Right cardiac atrium (tissue), 5 donors: ENCODE results near the gene RPS4Y2. TPM values are rescaled to one million over a fixed set of nuclear protein-coding genes. Genes with fewer than 3 reads are reported as not detected.

Source experiments
- ATAC-seq, 2 donors: fragments of 200-7000 bp; cut with Tn5 transposase; one replicate each; pipeline versions ENCODE4 v1.8.0 to v1.9.1; 2020; ENCODE audit warnings: moderate library complexity in 2 of 2, mild to moderate bottlenecking in 1 of 2
- DNase-seq, 3 donors: peaks; one replicate each; pipeline ENCODE4 v3.0.0-alpha.2; 2020
- H3K27ac ChIP-seq: one replicate; pipeline ENCODE4 v1.5.1; 2013; ENCODE audit warnings: mild to moderate bottlenecking, low read length, control low read depth, moderate library complexity
- H3K27me3 ChIP-seq: one replicate; pipeline ENCODE4 v1.6.1; 2013; ENCODE audit not compliant: control insufficient read depth, insufficient read depth
- H3K4me1 ChIP-seq: one replicate; pipeline ENCODE4 v1.6.1; 2013; ENCODE audit warnings: low read length; ENCODE audit not compliant: control insufficient read depth, insufficient read depth
- H3K4me3 ChIP-seq: one replicate; pipeline ENCODE4 v1.5.1; 2013; ENCODE audit warnings: low read length, control low read depth
- H3K9me3 ChIP-seq: one replicate; pipeline ENCODE4 v1.6.1; 2013; ENCODE audit warnings: low read length; ENCODE audit not compliant: control insufficient read depth
- WGBS: extraction: QIAGEN DNeasy Blood & Tissue Kit; methylation state at CpG from one replicate; pipeline ENCODE4 v1.1.7; 2013; 5-methylcytosine and 5-hydroxymethylcytosine counted together
- intact Hi-C, 4 donors: fragments of 100-400 bp; cut with DNase I; formaldehyde crosslinking; loops; one replicate each; pipeline versions ENCODE4 v1.11.0 to v1.14.0; 2022 to 2023
- long read RNA-seq, 4 donors: library from polyadenylated mRNA; unstranded; transcript quantifications; one replicate each; pipeline ENCODE4 v2.0.0, GENCODE V29; 2020 to 2021
- polyA plus RNA-seq: library from polyadenylated mRNA; stranded (reverse); fragments of 200-250 nt; gene quantifications from one replicate; pipeline ENCODE4 v1.2.3, GENCODE V29; 2013
- total RNA-seq, 4 donors: library from RNA; stranded (reverse); fragmentation: NEBNext Ultra II Directional; extraction: Animal tissue kit (Norgen Biotek cat#: 25700); gene quantifications; one replicate each; pipeline ENCODE4 v1.2.1, GENCODE V29; 2021
- donor health status: healthy with polysubstance abuse.
- donor health status: DM: no; HTN: yes; CAD: no.
- donor health status: DM: no; HTN: no; CAD: no.
- donor health status: DM: no; HTN: yes; CAD: no; lungs with severe emphysema.
- donor health status: DM: yes; HTN: yes; CAD: no.

Gene RPS4Y2
- total RNA-seq (not detected), polyA plus RNA-seq (not detected)
- long read RNA-seq, donor 1 = 0 reads
- long read RNA-seq, donor 2 = 0 reads
- long read RNA-seq, donor 3 = 0 reads
- long read RNA-seq, donor 4 = 0 reads

DNA sequence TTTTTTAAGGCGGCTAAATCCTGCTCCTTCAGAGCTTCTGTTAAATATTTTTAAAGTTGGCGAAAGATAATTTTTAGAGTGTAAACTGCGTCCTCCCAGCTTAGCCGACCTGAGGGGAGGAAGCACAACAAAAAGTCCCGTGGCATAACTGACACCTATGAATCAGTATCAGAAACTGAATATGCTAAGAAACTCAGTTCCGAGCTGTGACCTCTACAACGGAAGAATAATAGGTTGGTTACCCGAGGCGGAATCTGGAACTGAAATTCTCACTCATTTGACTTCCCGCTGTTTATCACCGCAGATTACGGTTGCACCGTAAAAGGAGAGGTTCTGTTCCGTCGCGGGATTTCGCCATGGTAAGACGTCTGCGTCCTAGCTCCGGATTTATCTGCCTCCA, at the start of gene RPS4Y2:
TSS of gene RPS4Y2 (plus strand) at position 301 of the 400 bp plus-strand sequence. CDS start at position 357, 56 bp downstream.
- H3K9me3 ChIP-seq = no peaks in the 10 kb centered on the region
- WGBS = 92% methylated on average over 20 of the region's 20 CpGs
- no peak within 1 kb of the TSS for H3K27ac ChIP-seq
- ATAC-seq (no peak), DNase-seq (no peak)
- intact Hi-C loops = no loop called here
- no peaks in the 10 kb centered on the region for H3K27me3 ChIP-seq
- no peak within 1 kb of the TSS for H3K4me3 ChIP-seq
- no peaks in the 10 kb centered on the region for H3K4me1 ChIP-seq

DNA sequence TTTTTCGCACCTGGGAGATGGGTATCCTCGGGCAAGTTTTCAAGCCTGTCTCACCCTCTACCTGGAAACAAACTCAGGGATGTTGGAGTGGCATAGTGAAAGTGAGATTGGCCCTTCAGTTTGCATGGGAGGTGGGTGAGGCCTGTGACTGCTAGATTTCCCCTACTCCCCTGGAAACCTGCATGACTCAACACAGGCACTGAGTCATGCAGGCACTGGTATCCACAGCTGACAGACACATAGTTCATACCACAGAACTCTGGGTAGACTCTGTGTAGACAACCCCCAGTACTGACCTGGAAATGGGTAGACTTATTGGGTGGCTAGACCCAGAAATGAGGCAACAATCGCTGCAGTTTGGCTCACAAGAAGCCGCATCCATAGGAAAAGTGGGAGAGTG, 41.5 kb upstream of the RPS4Y2 start:
- intact Hi-C loops = no loop called here

DNA sequence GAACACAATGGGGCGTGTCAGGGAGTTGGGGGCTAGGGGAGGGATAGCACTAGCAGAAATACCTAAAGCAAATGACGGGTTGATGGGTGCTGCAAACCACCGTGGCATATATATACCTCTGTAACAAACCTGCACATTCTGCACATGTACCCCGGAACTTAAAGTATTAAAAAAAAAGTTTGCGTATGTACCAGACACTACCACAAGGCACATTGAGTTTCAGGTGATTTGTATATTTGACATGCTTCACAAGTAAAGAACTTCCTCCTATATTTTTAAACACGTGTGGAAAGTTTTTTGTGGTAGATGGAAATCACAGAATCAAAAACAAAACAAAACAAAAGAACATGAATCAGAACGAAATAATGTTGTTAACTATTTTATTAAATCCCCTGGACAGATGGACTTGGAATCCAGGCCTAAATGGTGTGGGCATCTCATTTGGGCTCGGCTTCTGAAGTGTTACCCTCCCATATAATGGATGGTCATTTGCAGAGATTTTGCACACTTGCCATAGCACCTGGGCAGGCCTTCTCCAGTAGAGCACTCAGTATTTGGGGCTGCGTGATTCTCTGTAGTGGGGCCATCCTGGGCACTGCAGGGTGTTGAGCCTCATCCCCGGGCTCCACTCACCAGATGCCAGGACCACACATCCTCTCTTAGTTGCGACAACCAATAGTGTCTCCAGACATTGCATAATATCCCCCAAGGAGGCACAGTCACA, 29.6 kb upstream of the RPS4Y2 start:
- Histone ChIP-seq H3K9me3 (no peaks in the 10 kb centered on the region), H3K27me3 (no peaks in the 10 kb centered on the region), H3K4me1 (no peaks in the 10 kb centered on the region), H3K27ac (no peak overlapping the region), H3K4me3 (no peak overlapping the region)
- no peak for DNase-seq
- intact Hi-C loops = no loop called here
- no peak for ATAC-seq
- WGBS = 73% methylated on average over 11 of the region's 11 CpGs

More for the DNA sequence above, 41.5 kb upstream of the RPS4Y2 start:
- ATAC-seq (no peak), DNase-seq (no peak)
- Histone ChIP-seq H3K4me3 (no peak overlapping the region), H3K4me1 (no peaks in the 10 kb centered on the region), H3K27me3 (no peaks in the 10 kb centered on the region), H3K9me3 (no peaks in the 10 kb centered on the region), H3K27ac (no peak overlapping the region)
- WGBS = 81% methylated on average over 4 of the region's 4 CpGs

DNA sequence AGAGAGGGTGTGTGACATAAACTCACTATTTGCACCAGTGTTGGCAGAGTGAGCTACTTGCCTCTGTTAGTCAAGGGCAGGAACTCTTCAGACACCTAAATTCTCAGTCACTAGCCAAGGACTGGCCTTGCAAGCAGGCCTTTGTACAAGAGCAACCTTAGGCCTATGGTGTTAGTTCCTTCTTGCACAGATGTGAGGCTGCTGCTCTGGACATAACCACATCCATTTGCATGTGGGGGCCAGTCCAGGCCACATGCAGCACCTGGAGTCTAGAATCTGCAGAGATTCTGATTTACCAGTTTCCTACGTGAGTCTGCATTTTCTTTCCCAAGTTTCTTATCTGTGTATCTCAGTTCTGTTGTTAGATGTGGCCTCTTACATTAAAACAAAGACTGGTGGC, 20.7 kb upstream of the RPS4Y2 start:
- H3K4me3 ChIP-seq = no peak overlapping the region
- WGBS = 59% methylated on average over 1 of the region's 1 CpG
- H3K4me1 ChIP-seq = no peaks in the 10 kb centered on the region
- ATAC-seq = no peak
- no peaks in the 10 kb centered on the region for H3K27me3 ChIP-seq
- no peak for DNase-seq
- no peak overlapping the region for H3K27ac ChIP-seq
- no peaks in the 10 kb centered on the region for H3K9me3 ChIP-seq
- intact Hi-C loops = no loop called here

DNA sequence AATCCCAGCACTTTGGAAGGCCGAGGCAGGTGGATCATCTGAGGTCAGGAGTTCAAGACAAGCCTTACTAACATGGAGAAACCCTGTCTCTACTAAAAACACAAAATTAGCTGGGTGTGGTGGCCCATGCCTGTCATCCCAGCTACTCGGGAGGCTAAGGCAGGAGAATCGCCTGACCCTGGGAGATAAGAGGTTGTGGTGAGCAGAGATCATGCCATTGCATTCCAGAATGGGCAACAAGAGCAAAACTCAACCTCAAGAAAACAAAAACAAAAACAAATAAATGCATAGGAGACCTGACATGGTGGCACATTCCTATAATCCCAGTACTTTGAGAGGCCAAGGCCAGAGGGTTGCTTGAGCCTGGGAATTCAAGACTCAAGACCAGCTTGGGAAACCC, 16.1 kb upstream of the RPS4Y2 start:
- WGBS = 66% methylated on average over 3 of the region's 3 CpGs
- intact Hi-C loops = no loop called here
- DNase-seq = no peak

DNA sequence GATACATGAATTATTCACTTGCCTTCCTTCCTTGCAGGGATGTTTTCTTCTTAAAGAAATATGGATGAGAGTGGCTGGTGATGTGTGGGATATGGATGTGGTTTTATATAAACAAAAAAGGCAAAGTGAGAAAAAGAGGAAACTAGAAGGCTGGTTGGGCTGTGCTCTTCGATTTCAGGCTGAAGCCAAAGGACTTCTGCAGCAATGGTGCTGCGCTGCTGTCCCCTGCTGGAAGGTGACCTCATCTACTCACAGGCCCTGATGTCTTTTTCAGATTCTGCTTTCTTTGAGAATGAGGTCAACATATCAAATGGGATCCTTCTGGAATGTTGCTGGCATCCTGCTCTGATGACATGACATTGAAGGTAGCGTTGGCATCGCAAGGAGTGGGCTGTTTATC, 15.3 kb upstream of the RPS4Y2 start:
- H3K27me3 ChIP-seq = no peaks in the 10 kb centered on the region
- intact Hi-C loops = no loop called here
- peak in 1 of 3 donors; percentile 77 for DNase-seq
- H3K4me3 ChIP-seq = no peak overlapping the region
- peak in 1 of 2 donors; percentile 84 for ATAC-seq
- H3K9me3 ChIP-seq = no peaks in the 10 kb centered on the region
- no peak overlapping the region for H3K27ac ChIP-seq
- H3K4me1 ChIP-seq = no peaks in the 10 kb centered on the region
- WGBS = 24% methylated on average over 4 of the region's 4 CpGs

More for the DNA sequence above, 16.1 kb upstream of the RPS4Y2 start:
- Histone ChIP-seq H3K4me1 (no peaks in the 10 kb centered on the region), H3K9me3 (no peaks in the 10 kb centered on the region), H3K27ac (no peak overlapping the region), H3K4me3 (no peak overlapping the region), H3K27me3 (no peaks in the 10 kb centered on the region)
- no peak for ATAC-seq

DNA sequence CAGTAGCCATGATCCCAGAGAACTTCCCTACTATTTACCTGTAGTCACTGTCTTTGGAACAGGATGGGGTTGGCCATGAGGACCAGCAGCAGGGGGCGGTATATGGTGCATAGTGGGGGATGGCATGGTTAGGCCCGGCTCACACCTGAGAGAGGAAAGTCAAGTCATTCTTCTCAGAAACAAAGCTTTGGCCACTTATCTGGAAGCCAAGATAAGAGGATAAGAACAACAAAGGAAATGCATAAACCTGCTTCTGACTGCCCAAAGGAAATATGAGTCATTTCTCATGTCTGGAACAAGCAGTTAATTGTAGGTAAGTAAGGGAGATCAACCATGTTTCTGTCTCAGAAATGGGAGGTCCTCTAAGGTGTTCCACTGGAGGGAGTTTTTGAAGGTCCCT, 10.8 kb upstream of the RPS4Y2 start:
- H3K9me3 ChIP-seq = no peaks in the 10 kb centered on the region
- H3K4me1 ChIP-seq = no peaks in the 10 kb centered on the region
- 53% methylated on average over 2 of the region's 2 CpGs for WGBS
- ATAC-seq = no peak
- no peak for DNase-seq
- no peak overlapping the region for H3K27ac ChIP-seq
- no peak overlapping the region for H3K4me3 ChIP-seq
- H3K27me3 ChIP-seq = no peaks in the 10 kb centered on the region
- intact Hi-C loops = no loop called here

DNA sequence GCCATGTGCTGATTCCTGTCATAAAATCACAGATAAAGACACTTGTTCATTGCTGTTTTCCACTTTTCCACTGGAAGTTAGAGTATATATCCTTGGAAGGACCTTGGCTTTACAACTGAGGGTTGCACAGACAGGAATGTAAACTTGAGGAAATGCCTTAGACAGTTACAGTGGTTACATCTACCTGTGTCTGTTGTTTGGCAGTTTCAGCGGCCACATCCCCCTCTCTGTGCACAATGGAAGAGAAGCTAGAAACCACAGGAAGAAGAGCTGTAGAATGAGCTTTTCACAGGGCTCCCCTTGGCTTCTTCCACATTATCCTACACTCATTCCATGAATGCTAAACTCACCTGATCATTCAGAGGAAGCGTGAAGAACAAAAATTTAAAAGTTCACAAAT, 9.0 kb upstream of the RPS4Y2 start:
- Histone ChIP-seq H3K27me3 (no peaks in the 10 kb centered on the region), H3K4me3 (no peak overlapping the region), H3K4me1 (no peaks in the 10 kb centered on the region), H3K9me3 (no peaks in the 10 kb centered on the region), H3K27ac (no peak overlapping the region)
- ATAC-seq (no peak), DNase-seq (no peak)
- 62% methylated on average over 2 of the region's 2 CpGs for WGBS
- intact Hi-C loops = no loop called here

DNA sequence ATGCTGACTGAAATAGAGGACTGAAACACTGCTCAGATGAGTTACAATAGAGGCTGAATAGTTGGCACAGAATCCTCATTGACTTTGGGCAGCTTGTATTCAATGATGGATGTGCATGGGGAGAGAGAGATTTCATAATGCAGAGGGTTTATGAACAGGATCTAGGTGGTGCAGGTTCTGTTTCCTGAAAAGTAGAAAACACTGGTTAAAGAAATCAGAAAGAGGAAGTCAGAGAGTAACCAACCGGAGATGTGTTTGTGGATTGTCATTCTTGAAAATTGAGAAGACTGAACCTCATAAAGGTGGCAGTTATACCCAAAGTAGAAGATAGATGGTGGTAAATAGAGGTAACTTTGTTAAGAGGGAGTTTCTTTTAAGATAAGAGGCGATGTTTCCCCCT, 8.0 kb downstream of the RPS4Y2 start:
- DNase-seq = no peak
- H3K4me3 ChIP-seq = no peak overlapping the region
- no peaks in the 10 kb centered on the region for H3K9me3 ChIP-seq
- no peak for ATAC-seq
- H3K27ac ChIP-seq = no peak overlapping the region
- no peaks in the 10 kb centered on the region for H3K4me1 ChIP-seq
- intact Hi-C loops = no loop called here
- WGBS = 52% methylated on average over 2 of the region's 2 CpGs
- no peaks in the 10 kb centered on the region for H3K27me3 ChIP-seq

DNA sequence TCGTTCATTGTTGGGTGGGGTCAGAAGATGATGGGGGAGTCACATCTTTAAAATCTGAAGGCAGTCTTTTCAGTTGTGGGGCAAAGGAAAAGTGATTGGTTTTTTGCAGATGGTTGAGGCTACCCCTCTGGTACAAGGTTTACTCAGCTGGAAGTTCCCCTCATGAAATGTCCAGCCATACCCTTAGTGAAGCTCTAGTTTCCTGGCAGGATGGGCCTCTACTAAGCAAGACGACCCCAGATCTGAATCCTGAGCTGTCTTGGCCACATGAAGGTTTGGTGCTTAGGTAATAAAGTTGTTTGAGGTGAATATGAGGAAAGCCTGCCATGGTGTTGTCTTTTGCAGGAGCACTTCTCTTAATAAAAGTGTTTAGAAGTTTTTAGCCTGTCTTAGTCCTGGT, 9.2 kb downstream of the RPS4Y2 start:
- no peaks in the 10 kb centered on the region for H3K4me1 ChIP-seq
- H3K27me3 ChIP-seq = no peaks in the 10 kb centered on the region
- H3K4me3 ChIP-seq = no peak overlapping the region
- H3K9me3 ChIP-seq = no peaks in the 10 kb centered on the region
- H3K27ac ChIP-seq = no peak overlapping the region
- intact Hi-C loops = no loop called here
- ATAC-seq (no peak), DNase-seq (no peak)
- WGBS = 43% methylated on average over 2 of the region's 2 CpGs

DNA sequence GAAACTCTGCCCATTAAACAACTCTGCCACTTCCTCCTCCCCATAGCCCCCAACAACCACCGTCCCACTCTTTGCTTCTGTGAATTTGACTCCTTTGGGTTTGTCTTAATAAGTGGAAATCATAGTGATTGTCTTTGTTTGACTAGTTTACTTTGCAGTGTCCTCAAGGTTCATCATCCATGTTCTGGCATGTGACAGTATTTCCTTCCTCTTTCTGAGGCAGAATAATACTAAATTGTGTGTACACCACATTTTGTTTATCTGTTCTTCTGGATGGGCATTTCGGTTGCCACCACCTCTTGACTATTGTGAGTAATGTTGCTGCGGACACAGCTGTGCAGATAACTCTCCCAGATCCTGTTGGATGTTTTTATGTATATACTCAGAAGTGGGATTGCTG, 14.8 kb downstream of the RPS4Y2 start:
- Histone ChIP-seq H3K4me3 (no peak overlapping the region), H3K27ac (no peak overlapping the region), H3K4me1 (no peaks in the 10 kb centered on the region), H3K9me3 (no peaks in the 10 kb centered on the region), H3K27me3 (no peaks in the 10 kb centered on the region)
- WGBS = 50% methylated on average over 3 of the region's 3 CpGs
- intact Hi-C loops = no loop called here
- ATAC-seq = no peak
- DNase-seq = no peak

DNA sequence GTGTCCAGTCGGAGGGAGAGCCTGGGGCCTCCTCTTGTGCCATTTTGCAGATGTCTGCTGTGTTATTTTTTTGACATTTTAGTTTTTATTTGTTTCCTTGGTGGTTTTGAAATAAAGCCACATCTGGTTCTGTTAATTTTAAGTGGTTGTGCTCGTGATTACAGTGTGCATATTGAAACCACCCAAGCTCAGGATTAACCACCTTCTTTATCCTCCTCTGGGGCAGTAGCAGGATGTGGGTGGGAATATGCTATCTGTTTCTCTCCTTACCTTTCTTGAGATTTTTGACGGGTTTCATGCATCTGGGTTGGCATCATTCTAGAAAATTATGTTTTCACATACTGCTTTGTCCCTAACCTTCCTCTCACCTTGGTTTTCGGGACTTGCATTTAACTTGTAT, 20.2 kb downstream of the RPS4Y2 start:
- no peaks in the 10 kb centered on the region for H3K9me3 ChIP-seq
- intact Hi-C loops = no loop called here
- no peaks in the 10 kb centered on the region for H3K4me1 ChIP-seq
- DNase-seq (no peak), ATAC-seq (no peak)
- WGBS = 59% methylated on average over 4 of the region's 4 CpGs
- H3K4me3 ChIP-seq = no peak overlapping the region
- no peak overlapping the region for H3K27ac ChIP-seq
- H3K27me3 ChIP-seq = no peaks in the 10 kb centered on the region
